Stomach (tissue), 4 donors: ENCODE measurements around the gene MOCS1.

ENCODE experiments used
- EP300 ChIP-seq: sonication (generic); formaldehyde crosslinking; IDR thresholded peaks from one replicate; pipeline ENCODE4 v1.6.1; 2017; ENCODE audit warnings: antibody characterized with exemption
- POLR2A ChIP-seq, 4 donors: fragments of 450-650 bp; IDR thresholded peaks; one replicate each; pipeline ENCODE4 v1.6.1; 2016; ENCODE audit warnings: antibody characterized with exemption in 4 of 4, control low read depth in 2 of 4, mild to moderate bottlenecking in 1 of 4, moderate library complexity in 1 of 4
- POLR2AphosphoS5 ChIP-seq, 3 donors: sonication (generic); formaldehyde crosslinking; IDR thresholded peaks; one replicate each; pipeline ENCODE4 v1.6.1; 2016; ENCODE audit warnings: antibody characterized with exemption in 3 of 3

- TF ChIP-seq EP300 (no peak), POLR2AphosphoS5 (IDR thresholded peaks at IDR 0.05) (no peak), POLR2A (IDR thresholded peaks at IDR 0.05) (no peak)
These were observed 14.1 kb downstream of the MOCS1 start for GRCh38 chr6:39920157-39920556.
